Measurements from ENCODE around the gene UBE2F.

Gene UBE2F

GRCh38 chr2:238080518-238080917 lies 113.7 kb downstream of the UBE2F start:
- H3K4me3 ChIP-seq (ENCODE audit: low read depth, low read length), result no peak overlapping the region
- H3K4me2 ChIP-seq (ENCODE audit: low read length), result no peak overlapping the region
- no peak overlapping the region for H3K9ac ChIP-seq
- H3K27ac ChIP-seq, result no peak overlapping the region
- TF ChIP-seq CTCF (IDR thresholded peaks at IDR 0.05), result no peak
- no peaks in the 10 kb centered on the region for H3K9me3 ChIP-seq (ENCODE audit: control insufficient read depth, low read length)
- H3K27me3 ChIP-seq (ENCODE audit: control insufficient read depth, insufficient read depth, low read length), result no peaks in the 10 kb centered on the region
- no peaks in the 10 kb centered on the region for H3K79me2 ChIP-seq
- H3K36me3 ChIP-seq (ENCODE audit: control insufficient read depth, insufficient read depth, low read length), result no peaks in the 10 kb centered on the region
- no peak overlapping the region for H2AFZ ChIP-seq
- H3K4me1 ChIP-seq, result no peaks in the 10 kb centered on the region

- TF ChIP-seq CTCF (IDR thresholded peaks at IDR 0.05), result no peak
- Histone ChIP-seq H3K4me1 (no peaks in the 10 kb centered on the region), H3K79me2 (no peaks in the 10 kb centered on the region), H3K9me3 (ENCODE audit: control insufficient read depth, low read length) (no peaks in the 10 kb centered on the region), H2AFZ (no peak overlapping the region), H3K27ac (no peak overlapping the region), H3K4me2 (ENCODE audit: low read length) (no peak overlapping the region), H3K9ac (no peak overlapping the region), H3K4me3 (ENCODE audit: low read depth, low read length) (no peak overlapping the region), H3K27me3 (ENCODE audit: control insufficient read depth, insufficient read depth, low read length) (no peaks in the 10 kb centered on the region), H3K36me3 (ENCODE audit: control insufficient read depth, insufficient read depth, low read length) (no peaks in the 10 kb centered on the region)
These were observed 114.3 kb downstream of the UBE2F start for GRCh38 chr2:238081150-238081549.

GRCh38 chr2:238081561-238081960 lies 114.7 kb downstream of the UBE2F start:
- Histone ChIP-seq H3K9ac (no peak overlapping the region), H3K9me3 (ENCODE audit: control insufficient read depth, low read length) (no peaks in the 10 kb centered on the region), H3K4me1 (no peaks in the 10 kb centered on the region), H3K79me2 (no peaks in the 10 kb centered on the region), H3K4me3 (ENCODE audit: low read depth, low read length) (no peak overlapping the region), H3K36me3 (ENCODE audit: control insufficient read depth, insufficient read depth, low read length) (no peaks in the 10 kb centered on the region), H2AFZ (no peak overlapping the region), H3K27me3 (ENCODE audit: control insufficient read depth, insufficient read depth, low read length) (no peaks in the 10 kb centered on the region), H3K4me2 (ENCODE audit: low read length) (no peak overlapping the region), H3K27ac (no peak overlapping the region)
- no peak for TF ChIP-seq CTCF (IDR thresholded peaks at IDR 0.05)

- H3K79me2 ChIP-seq, result no peaks in the 10 kb centered on the region
- no peak overlapping the region for H3K4me3 ChIP-seq (ENCODE audit: low read depth, low read length)
- H3K4me1 ChIP-seq, result no peaks in the 10 kb centered on the region
- H3K27me3 ChIP-seq (ENCODE audit: control insufficient read depth, insufficient read depth, low read length), result no peaks in the 10 kb centered on the region
- no peaks in the 10 kb centered on the region for H3K36me3 ChIP-seq (ENCODE audit: control insufficient read depth, insufficient read depth, low read length)
- H2AFZ ChIP-seq, result no peak overlapping the region
- no peaks in the 10 kb centered on the region for H3K9me3 ChIP-seq (ENCODE audit: control insufficient read depth, low read length)
- no peak overlapping the region for H3K4me2 ChIP-seq (ENCODE audit: low read length)
- TF ChIP-seq CTCF (IDR thresholded peaks at IDR 0.05), result no peak
- H3K27ac ChIP-seq, result no peak overlapping the region
- H3K9ac ChIP-seq, result no peak overlapping the region
These were observed 115.3 kb downstream of the UBE2F start for GRCh38 chr2:238082151-238082550.

GRCh38 chr2:238082827-238083226 lies 116.0 kb downstream of the UBE2F start:
- no peaks in the 10 kb centered on the region for H3K36me3 ChIP-seq (ENCODE audit: control insufficient read depth, insufficient read depth, low read length)
- no peak overlapping the region for H3K4me3 ChIP-seq (ENCODE audit: low read depth, low read length)
- no peaks in the 10 kb centered on the region for H3K27me3 ChIP-seq (ENCODE audit: control insufficient read depth, insufficient read depth, low read length)
- no peaks in the 10 kb centered on the region for H3K79me2 ChIP-seq
- H3K9ac ChIP-seq, result no peak overlapping the region
- H2AFZ ChIP-seq, result no peak overlapping the region
- H3K4me2 ChIP-seq (ENCODE audit: low read length), result no peak overlapping the region
- no peak for TF ChIP-seq CTCF (IDR thresholded peaks at IDR 0.05)
- no peaks in the 10 kb centered on the region for H3K9me3 ChIP-seq (ENCODE audit: control insufficient read depth, low read length)
- H3K4me1 ChIP-seq, result no peaks in the 10 kb centered on the region
- H3K27ac ChIP-seq, result no peak overlapping the region

Measured in parathyroid adenoma (tissue), 2 donors.